HG02973 (cell line): Measurements from ENCODE around the gene EHD3.

Experiments used
- ATAC-seq: cut with Tn5 transposase; IDR thresholded peaks from one replicate; pipeline ENCODE4 v1.9.1; 2021; ENCODE audit warnings: moderate library complexity; ENCODE audit not compliant: unreplicated experiment

Gene EHD3

GRCh38 chr2:31233741-31234682 is at the start of gene EHD3:
EHD3 (plus strand) TSS chr2:31234152; CDS start chr2:31234622, 470 bp downstream.
- ATAC-seq, result peak; percentile 96

- ATAC-seq, result no peak
Measured at GRCh38 chr2:31187166-31187565, 46.8 kb upstream of the EHD3 start.

- no peak for ATAC-seq
Measured at GRCh38 chr2:31188131-31188530, 45.8 kb upstream of the EHD3 start.

DNA sequence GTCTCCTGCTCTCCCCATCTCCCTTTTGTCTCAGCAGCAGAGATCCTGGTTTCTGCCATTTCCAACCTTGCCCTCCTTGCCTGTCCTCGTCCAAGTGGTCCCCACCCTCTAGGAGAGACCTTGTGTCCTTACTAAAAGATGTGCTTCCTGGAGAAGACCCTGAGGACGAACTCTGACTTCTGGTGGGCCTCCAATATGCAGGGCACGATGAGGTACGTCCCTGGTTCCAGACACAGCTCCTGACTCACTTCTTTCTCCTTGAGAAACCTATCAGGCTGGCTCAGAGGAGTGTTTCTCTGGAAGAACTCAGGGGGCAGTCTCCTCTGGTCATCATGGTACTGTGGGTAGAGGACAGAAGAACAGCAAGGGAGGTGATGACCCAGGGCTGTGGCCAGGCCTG is 44.8 kb upstream of the EHD3 start:
- ATAC-seq, result no peak

DNA sequence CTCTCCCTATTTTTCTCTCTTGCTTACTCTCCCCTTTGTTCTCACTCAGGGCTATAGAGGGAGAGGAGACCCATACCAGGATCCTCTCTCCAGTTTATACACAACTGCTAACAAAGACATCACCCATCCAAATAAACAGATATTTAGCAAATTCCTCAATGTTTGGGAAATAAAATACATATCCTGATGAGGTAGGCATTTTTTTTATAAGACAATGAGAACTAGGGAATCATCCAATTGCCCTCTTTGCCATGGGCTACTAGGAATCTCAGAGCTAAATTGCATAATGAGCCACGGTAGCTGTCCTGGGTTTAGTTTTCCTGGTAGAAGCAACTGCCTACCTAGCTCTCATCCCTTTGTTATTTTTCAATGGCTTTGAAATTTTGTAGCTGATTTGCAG is 43.8 kb upstream of the EHD3 start:
- ATAC-seq, result no peak

DNA sequence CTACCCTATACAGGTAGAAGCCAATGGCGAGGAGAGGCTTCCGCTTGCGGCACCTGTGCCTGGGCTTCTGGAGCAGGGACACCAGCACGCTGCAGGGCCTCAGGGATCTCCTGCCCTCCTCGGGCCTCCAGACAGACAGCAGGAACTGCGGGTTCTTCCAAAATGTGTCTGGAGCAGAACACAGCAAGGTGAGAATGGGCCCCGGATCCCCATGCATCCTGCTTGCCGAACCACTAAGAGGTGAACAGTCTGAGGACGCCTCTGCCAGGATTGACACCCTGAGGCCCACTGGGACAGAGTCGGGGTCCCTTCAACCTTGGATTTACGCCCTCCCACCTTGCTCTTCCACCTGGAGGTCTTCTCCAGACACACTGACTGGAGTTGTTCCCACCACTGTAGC is 42.0 kb upstream of the EHD3 start:
- no peak for ATAC-seq

- ATAC-seq, result no peak
Measured at GRCh38 chr2:31192396-31192795, 41.6 kb upstream of the EHD3 start.

GRCh38 chr2:31192851-31193392 is 41.0 kb upstream of the EHD3 start:
- ATAC-seq, result no peak

DNA sequence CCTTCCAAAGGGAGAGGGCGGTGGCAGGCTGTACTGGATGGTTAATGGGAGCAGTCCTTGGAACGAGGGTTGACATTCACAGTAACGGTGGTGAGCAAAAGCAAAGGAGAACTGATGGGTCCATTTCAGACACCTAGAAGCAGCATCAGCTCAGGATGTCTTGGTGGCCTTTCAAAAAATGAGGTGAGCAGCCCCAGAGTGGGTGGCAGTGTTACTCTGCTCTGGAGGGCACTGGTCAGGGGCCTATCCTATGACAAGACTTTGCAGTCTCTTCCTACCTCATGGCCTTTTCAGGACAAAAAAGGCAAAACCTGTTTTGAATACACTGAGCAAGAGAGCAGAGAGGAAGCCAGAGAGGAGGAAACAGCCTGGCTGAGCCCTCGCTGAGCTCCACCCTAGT is 40.1 kb upstream of the EHD3 start:
- no peak for ATAC-seq

GRCh38 chr2:31196622-31197021 is 37.3 kb upstream of the EHD3 start:
- ATAC-seq, result no peak

GRCh38 chr2:31197166-31197565 is 36.8 kb upstream of the EHD3 start:
- ATAC-seq, result no peak

- ATAC-seq, result no peak
Measured at GRCh38 chr2:31197669-31198068, 36.3 kb upstream of the EHD3 start.

- no peak for ATAC-seq
Measured at GRCh38 chr2:31199206-31199605, 34.7 kb upstream of the EHD3 start.

GRCh38 chr2:31200972-31201371 is 33.0 kb upstream of the EHD3 start:
- ATAC-seq, result no peak

DNA sequence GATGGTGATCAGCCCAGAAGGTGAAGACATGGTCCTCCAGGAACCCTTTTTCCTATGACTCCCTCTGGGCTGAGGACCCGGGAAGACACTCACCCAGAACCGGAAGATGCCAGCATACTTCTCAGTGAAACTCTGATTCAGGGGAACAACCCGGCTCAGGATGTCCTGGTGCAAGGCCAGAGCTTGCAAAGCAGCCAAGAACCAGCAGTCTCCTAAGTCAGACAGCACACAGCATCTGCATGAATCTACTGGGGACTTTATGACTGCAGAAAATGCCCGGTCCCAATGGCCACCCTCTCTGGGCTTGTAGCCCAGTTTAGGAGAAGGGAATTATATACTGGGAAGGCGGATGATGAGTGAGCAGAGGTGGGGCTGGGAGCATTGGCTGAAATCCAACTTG is 31.9 kb upstream of the EHD3 start:
- no peak for ATAC-seq

DNA sequence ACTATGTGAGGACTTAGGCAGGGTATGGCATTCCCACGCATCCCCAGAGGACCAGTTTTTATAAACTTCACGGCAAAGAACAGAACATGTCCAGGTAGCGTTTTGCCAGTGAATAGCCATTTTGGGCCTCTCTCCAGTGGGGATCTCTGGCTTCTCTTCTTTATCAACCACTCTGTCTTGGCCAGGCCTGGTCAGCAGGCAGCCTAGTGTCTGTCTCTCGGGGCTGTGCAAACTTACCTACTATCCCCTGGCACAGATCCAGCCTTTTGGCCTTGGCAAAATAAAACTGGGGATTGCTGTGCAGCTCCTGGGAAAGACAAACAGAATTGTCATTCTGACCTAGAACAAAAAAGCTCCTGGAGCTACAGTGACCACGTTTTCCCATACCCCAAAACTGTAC is 31.1 kb upstream of the EHD3 start:
- ATAC-seq, result no peak

GRCh38 chr2:31203916-31204315 is 30.0 kb upstream of the EHD3 start:
- no peak for ATAC-seq

DNA sequence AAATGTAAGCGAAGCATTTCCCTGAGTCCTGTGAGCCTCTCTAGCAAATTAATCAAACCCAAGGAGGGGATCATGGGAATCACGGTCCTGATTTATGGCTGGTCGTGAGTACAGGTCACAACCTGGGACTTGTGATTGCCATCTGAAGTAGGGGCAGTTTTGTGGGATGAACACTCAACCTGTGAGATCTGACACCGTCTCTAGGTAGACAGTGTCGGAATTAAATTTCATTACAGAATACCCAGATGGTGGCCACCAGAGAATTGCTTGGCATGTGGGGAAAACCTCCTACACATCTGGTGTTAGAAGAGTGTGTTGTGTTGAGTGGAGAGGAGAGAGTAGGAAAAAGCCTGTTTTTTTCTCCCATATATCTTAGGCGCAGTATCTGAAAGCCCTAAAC is 29.2 kb upstream of the EHD3 start:
- ATAC-seq, result no peak

DNA sequence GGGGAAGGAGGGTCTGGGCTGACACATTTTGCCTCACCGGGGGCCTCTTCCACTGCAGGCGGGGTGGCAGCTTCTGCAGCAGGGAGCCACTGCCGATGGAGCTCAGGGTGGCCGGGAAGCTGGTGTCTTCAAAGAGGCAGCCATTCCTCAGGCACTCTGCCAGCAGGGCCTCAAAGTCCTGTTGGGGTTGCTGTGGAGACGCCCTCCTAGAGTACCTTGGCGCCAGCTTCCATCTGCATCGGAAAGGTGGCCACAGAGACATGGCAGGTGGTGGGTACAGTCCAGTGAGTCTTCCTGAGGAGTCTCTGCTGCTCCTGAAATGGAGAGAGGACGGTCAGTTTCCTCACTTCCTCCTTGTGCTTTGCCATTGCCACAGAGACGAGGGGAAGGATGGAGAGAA is 28.8 kb upstream of the EHD3 start:
- no peak for ATAC-seq

DNA sequence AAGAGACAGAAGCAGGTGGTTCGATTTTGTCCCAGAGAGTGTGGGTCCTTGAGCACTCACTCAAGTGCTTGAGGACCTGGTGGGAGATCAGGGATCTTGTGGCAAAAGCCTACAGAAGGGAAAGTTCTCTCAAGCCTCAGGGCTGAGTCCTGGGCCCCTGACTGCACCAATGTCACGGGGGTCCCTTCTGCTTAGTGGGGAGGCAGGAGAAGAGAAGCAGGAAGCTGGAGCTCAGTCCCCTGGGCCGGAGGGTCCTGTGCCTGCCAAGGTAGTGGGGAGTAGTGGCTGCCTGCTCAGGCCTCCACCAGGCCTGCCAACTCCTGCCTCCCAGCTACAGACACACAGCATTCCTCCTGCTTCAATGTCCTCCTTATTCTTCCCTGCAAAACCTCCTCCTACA is 28.3 kb upstream of the EHD3 start:
- no peak for ATAC-seq

DNA sequence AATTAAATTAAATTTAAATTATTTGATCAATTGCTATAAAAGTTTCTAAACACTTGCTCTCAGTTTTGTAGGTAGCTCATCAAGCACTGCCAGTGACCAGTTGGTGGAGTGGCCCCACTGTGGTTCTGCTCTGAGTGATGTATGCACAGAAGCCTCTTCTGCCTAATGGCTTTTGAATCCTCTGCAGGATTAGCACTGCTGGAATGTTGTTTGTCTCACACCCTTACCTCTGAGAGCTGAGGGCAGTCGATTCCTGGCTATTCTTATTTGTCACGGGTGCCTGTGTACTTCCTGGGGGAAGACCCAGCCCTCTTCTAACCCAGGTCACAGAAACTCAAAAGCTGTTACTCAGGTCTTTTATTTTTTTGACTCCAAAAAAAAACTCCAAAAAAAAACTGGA is 26.2 kb upstream of the EHD3 start:
- no peak for ATAC-seq

GRCh38 chr2:31208240-31208639 is 25.7 kb upstream of the EHD3 start:
- no peak for ATAC-seq
